GM12873 (cell line): ENCODE data around the gene UNC45A.

Source experiments
- TF ChIP-seq, protein P1 (sequence below): IDR thresholded peaks from 2 replicates; pipeline ENCODE4 v1.5.1; 2012; ENCODE audit warnings: low read depth, mild to moderate bottlenecking, moderate library complexity, low read length, control low read depth; ENCODE audit not compliant: insufficient read depth; ENCODE audit errors: missing control alignments

Gene UNC45A

DNA sequence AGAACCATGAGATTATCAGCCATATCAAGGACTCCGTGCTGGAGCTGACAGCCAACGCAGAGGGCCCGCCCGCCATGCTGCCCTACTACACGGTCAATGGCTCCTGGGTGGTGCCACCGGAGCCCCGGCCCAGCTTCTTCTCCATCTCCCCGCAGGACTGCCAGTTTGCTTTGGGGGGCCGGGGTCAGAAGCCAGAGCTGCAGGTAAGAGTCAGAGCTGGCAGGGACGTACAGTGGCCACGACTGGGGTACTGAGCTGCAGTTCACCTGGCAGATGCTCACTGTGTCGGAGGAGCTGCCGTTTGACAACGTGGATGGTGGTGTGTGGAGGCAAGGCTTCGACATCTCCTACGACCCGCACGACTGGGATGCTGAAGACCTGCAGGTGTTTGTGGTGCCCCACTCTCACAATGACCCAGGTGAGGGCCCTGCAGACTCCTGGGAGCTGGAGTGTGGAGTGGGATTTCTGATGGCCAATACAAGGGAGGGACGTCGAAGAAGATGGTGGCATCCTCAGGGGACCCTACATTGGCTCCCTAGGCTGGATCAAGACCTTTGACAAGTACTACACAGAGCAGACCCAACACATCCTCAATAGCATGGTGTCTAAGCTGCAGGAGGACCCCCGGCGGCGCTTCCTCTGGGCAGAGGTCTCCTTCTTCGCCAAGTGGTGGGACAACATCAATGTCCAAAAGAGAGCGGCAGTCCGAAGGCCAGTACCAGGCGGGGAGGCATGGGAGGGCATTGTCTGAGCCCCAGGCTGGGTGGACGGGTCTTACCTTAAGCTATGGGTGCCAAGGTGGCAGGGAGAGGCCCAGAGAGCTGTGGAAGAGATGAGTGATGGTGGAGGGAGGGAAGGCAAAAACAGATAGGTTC, 29.5 kb upstream of the UNC45A start:
- TF ChIP-seq, protein P1, sequence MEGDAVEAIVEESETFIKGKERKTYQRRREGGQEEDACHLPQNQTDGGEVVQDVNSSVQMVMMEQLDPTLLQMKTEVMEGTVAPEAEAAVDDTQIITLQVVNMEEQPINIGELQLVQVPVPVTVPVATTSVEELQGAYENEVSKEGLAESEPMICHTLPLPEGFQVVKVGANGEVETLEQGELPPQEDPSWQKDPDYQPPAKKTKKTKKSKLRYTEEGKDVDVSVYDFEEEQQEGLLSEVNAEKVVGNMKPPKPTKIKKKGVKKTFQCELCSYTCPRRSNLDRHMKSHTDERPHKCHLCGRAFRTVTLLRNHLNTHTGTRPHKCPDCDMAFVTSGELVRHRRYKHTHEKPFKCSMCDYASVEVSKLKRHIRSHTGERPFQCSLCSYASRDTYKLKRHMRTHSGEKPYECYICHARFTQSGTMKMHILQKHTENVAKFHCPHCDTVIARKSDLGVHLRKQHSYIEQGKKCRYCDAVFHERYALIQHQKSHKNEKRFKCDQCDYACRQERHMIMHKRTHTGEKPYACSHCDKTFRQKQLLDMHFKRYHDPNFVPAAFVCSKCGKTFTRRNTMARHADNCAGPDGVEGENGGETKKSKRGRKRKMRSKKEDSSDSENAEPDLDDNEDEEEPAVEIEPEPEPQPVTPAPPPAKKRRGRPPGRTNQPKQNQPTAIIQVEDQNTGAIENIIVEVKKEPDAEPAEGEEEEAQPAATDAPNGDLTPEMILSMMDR, result no peak

DNA sequence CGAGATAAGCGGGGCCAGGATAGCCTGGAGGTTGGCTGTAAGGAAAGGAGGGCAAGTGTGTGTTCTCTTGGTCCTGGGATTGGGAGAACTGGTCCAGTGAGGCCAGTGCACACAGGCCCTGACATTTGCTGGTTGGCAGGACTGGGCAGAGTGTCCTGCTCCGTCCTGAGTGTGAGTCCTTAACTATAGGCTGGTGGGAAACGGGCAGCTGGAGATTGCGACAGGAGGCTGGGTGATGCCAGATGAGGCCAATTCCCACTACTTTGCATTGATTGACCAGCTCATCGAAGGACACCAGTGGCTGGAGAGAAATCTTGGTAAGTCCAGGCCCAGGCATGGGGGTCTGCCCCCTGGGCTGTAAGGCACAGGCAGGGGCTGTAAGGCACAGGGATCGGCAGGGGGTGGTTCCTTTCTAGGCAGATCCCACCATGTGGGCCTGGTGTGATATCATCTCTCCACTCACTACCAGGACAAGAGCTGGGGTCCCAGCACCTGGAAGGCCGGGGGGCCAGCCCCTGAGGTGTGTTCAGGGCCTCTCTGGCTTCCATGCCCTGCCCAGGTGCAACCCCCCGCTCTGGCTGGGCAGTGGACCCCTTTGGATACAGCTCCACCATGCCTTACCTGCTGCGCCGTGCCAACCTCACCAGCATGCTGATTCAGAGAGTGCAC, 28.8 kb upstream of the UNC45A start:
- TF ChIP-seq, protein P1, result no peak

DNA sequence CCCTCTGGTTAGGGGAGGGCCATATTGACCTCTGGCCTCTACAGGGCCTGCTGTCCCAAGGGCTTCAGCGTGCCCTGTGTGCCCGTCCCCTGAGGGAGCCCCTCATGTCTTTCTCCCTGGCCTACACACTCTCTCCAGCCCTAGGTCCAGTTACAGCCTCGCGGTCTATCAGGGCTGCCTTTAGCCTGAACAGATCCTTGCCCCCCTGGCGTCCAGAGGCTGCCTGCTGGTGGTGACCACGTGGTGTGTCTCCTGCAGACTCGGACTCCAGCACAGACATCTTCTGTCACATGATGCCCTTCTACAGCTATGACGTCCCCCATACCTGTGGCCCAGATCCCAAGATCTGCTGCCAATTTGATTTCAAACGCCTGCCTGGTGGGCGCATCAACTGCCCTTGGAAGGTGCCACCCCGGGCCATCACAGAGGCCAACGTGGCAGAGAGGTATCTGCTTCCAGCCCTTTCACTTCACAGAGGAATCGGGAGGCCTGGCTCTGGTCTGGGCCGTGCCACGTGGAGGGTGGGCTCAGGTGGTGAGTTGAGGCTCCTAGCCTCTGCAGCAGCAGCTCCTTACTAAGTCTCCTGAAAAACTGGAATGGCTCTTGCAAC, 27.9 kb upstream of the UNC45A start:
- TF ChIP-seq, protein P1, result no peak

DNA sequence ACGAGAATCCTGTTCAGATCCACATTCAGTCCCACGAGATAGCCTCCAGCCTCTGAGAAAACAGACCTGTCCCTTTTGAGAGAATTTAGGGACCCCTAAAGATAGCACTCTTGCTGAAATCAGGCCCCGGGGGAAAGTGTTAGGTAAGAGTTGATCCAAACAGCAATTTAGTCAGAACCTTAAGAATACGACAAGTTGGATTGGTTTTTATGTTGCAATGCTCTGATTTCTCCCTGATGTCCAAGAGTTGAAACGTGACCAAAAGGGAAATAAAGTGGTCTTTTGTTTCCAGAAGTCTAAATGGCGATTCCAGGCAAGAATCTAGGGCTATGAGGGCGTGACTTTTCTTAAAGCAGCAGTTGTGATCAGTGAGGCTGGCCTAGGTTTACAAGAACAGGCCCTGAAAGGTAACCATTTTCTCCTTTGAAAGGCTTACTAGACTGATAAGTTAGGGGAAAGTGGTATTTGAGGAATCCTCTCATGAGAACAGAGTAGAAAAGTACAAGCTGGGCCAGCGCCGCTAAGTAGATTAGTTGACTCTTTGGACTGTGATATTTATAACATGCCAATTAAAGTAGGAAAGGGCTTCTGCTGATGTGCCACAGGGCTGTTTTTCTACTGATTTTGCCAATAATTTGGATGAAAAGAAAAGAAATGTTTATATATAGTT, 27.1 kb upstream of the UNC45A start:
- TF ChIP-seq, protein P1, result no peak

DNA sequence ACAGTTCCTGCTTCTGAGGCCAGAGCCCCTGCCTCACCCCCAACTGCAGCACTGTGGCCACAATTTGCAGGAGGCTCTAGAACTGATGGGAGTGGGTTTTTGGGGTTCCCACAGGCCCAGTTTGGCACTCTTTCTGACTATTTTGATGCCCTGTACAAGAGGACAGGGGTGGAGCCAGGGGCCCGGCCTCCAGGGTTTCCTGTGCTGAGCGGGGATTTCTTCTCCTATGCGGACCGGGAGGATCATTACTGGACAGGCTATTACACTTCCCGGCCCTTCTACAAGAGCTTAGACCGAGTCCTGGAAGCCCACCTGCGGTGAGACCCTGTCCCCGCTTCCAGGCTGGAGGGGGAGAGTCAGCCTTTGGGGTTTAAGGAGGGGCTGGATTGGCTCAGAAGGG, 25.1 kb upstream of the UNC45A start:
- TF ChIP-seq, protein P1, result no peak

DNA sequence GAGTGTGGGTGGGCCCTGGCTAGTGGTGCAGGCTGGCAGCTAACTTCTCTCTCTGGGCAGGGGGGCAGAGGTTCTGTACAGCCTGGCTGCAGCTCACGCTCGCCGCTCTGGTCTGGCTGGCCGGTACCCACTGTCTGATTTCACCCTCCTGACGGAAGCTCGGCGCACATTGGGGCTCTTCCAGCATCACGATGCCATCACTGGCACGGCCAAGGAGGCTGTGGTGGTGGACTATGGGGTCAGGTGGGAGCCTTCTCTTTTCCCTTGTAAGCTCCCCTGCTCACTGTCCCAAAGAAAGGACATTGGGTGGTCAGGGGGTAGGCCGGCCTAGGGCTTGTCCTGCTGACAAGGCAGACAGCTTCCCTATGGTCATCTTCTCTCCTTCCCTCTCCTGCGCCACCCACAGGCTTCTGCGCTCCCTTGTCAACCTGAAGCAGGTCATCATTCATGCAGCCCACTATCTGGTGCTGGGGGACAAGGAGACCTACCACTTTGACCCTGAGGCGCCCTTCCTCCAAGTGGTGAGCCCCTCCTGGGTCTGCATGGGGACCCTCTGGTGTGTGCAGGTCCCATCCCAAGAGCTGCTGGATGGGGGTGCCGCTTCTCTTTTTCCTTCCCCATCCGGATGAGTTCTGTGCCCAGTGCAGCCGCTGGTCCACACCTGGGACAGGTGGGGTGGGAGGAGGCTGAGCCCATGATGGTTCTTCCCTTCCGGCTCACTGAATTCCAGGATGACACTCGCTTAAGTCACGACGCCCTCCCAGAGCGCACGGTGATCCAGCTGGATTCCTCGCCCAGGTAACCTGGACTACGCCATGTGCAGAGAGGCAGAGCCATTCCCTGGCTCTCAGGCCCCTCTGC, 24.4 kb upstream of the UNC45A start:
- TF ChIP-seq, protein P1, result no peak
